GM13977 (cell line): Measurements from ENCODE around the gene PARVB.

Experiments used
- DNase-seq: peaks from one replicate; pipeline ENCODE4 v3.0.0; 2012; ENCODE audit warnings: low spot score
- CTCF ChIP-seq: IDR thresholded peaks from 2 replicates; pipeline ENCODE4 v1.5.1; 2012; ENCODE audit warnings: mild to moderate bottlenecking, control low read depth; ENCODE audit not compliant: insufficient read depth; ENCODE audit errors: extremely low read depth, missing control alignments
- in situ Hi-C: fragments of 300-500 bp; cut with MboI; formaldehyde crosslinking; loops from one replicate; pipeline ENCODE4 v1.12.0; 2022; ENCODE audit warnings: low sequenced_read_pairs, low pct_unique_long_range_greater_than_20kb, mixed read lengths, inconsistent platforms; ENCODE audit not compliant: unreplicated experiment

PARVB gene

GRCh38 chr22:44142421-44143104 lies 118.5 kb downstream of the PARVB start:
- in situ Hi-C loops = no loop called here
- DNase-seq = no peak
- no peak for TF ChIP-seq CTCF

GRCh38 chr22:44143105-44143474 lies 119.0 kb downstream of the PARVB start:
- TF ChIP-seq CTCF = no peak
- no peak for DNase-seq
- in situ Hi-C loops = no loop called here

GRCh38 chr22:44143579-44143978 lies 119.5 kb downstream of the PARVB start:
- TF ChIP-seq CTCF = no peak
- in situ Hi-C loops = no loop called here
- no peak for DNase-seq

GRCh38 chr22:44144046-44144569 lies 120.0 kb downstream of the PARVB start:
- DNase-seq = no peak
- no peak for TF ChIP-seq CTCF
- in situ Hi-C loops = no loop called here

- TF ChIP-seq CTCF = no peak
- in situ Hi-C loops = no loop called here
- DNase-seq = no peak
Observed at GRCh38 chr22:44145544-44145943, 121.4 kb downstream of the PARVB start.

GRCh38 chr22:44146088-44146861 lies 122.2 kb downstream of the PARVB start:
- no peak for TF ChIP-seq CTCF
- in situ Hi-C loops = no loop called here
- no peak for DNase-seq
